AG09309 (cell line): ENCODE measurements around the gene TBC1D9B.

Experiments
- DNase-seq: peaks from one replicate; pipeline ENCODE4 v3.0.0-alpha.2; 2010; ENCODE audit warnings: low read depth
- H3K4me3 ChIP-seq: 2 replicates; pipeline ENCODE4 v1.5.1; 2011; ENCODE audit warnings: mild to moderate bottlenecking, low read depth, low read length, moderate library complexity; ENCODE audit not compliant: control insufficient read depth
- TF ChIP-seq, protein P1 (sequence below): IDR thresholded peaks from 2 replicates; pipeline ENCODE4 v1.5.1; 2011; ENCODE audit warnings: mild to moderate bottlenecking, low read depth, low read length, inconsistent platforms; ENCODE audit not compliant: insufficient read depth, control insufficient read depth; ENCODE audit errors: missing control alignments

Gene TBC1D9B

DNA sequence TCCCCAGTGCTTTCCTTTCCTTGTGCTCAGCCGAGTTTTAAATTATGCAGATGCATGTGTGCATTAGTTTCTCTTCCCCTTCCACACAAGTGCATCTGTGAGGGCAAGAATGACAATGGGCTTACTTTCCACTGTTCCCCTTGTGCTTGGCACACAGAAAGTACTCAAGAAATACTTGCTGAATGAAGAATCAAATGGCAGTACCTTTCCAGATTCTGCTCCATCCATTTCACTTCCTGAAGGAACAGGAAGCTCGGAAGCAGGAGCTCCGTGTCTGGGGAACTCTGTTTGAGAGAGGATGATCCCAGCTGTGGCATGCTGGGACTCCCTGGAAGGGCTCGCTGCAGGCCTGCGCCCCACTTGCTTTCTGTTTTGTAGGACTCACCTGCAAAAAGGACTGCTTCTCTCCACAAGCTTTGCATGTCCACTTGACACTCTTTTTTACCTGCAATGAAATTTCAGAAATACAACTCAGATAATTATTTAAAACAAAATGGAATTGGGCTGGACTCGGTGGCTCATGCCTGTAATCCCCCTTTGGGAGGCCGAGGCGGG lies 54.6 kb downstream of the TBC1D9B start:
- DNase-seq, result no peak
- no peak overlapping the region for H3K4me3 ChIP-seq
- TF ChIP-seq, protein P1, sequence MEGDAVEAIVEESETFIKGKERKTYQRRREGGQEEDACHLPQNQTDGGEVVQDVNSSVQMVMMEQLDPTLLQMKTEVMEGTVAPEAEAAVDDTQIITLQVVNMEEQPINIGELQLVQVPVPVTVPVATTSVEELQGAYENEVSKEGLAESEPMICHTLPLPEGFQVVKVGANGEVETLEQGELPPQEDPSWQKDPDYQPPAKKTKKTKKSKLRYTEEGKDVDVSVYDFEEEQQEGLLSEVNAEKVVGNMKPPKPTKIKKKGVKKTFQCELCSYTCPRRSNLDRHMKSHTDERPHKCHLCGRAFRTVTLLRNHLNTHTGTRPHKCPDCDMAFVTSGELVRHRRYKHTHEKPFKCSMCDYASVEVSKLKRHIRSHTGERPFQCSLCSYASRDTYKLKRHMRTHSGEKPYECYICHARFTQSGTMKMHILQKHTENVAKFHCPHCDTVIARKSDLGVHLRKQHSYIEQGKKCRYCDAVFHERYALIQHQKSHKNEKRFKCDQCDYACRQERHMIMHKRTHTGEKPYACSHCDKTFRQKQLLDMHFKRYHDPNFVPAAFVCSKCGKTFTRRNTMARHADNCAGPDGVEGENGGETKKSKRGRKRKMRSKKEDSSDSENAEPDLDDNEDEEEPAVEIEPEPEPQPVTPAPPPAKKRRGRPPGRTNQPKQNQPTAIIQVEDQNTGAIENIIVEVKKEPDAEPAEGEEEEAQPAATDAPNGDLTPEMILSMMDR, result no peak

DNA sequence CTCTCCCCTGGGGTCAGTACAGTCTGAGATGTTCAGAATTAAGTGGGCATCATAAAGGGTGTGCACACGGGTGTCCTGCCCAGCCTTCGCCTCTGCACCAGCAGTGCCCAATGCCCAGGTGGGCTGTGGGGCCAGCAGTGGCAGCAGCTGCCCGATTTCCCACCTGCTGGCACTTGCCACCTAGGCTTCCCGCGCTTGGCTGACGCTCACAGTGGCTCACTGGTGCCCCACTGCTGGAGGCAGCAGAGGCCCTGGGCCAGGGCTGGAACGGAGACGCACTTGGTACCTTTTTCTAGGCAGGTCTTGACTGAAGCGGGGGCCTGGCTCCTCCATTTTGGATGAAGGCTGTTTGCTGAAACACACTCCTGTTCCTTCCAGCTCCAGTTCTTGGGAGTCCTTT lies 66.1 kb downstream of the TBC1D9B start:
- TF ChIP-seq, protein P1, result no peak
- no peak overlapping the region for H3K4me3 ChIP-seq
- no peak for DNase-seq

DNA sequence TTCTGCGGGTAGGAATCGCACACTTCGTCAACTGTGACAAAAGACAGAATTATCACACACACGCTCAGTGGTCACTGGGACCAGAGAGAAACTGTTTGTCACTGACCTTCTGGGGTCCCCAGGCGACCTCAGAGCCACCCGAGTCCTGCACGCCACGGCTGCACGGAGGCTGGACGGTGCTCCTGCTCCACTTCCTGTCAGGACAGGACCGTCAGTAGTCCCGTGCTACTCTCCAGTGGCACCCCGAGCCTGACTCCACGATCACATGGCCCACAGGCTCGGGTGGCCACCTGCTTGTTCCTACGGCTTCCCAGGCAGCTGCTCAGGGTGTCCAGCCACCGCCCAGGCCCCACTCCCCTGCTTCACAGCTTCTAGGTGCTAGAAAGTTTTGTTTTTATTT lies 66.9 kb downstream of the TBC1D9B start:
- DNase-seq, result no peak
- H3K4me3 ChIP-seq, result no peak overlapping the region
- TF ChIP-seq, protein P1, result no peak

DNA sequence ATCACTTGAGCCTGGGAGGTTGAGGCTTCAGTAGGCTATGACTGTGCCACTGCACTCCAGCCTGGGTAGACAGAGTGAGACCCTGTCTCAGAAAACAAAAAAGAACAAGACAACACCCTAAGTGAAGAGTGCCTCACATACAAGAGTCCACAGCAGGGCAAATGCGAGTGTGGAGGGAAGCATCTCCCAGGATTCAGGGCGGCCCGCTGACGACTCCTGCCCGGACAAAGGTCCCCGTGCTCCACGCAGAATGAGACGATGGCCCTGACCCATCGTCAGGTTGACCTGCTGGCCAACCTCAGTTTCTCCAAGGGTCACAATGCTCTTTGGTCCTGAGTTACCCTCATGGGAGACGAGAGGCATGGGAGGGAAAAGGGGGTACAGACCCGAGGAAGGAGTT lies 67.4 kb downstream of the TBC1D9B start:
- DNase-seq, result no peak
- no peak overlapping the region for H3K4me3 ChIP-seq
- TF ChIP-seq, protein P1, result no peak

DNA sequence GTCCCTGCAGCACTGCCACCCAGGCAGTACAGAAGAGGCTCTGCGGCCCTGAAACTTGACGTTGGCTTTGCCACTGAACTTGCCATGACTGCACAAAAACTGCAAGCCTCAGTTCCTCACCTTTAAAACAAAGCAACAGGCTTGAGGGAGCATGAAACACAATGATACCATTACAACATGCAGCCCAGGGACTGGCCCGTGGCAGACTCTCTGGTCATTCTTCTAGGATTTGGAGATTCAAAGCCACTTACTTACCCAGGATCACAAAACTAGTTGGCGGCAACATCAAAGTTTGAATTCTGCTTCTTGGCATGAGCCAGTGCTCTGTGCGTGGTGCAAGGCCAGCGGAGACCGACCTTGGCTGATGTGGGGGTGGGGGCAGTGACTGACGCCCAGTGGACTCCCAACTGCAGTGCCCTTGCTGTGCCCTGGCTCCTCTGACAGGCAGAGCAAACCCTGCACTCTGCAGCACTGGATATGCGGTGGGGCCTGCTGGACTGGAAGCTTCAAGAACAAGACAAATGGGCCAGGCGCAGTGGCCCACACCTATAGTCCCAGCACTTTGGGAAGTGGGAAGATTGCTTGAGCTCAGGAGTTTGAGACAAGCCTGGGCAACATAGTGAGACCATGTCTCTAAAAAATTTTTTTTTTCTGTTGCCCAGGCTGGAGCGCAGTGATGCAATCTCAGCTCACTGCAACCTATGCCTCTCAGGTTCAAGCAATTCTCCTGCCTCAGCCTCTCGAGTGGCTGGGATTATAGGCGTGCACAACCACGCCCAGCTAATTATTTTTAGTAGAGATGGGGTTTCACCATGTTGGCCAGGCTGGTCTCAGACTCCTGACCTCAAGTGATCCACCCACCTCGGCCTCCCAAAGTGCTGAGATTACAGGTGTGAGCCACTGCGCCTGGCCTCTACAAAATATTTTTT lies 68.1 kb downstream of the TBC1D9B start:
- DNase-seq, result no peak
- TF ChIP-seq, protein P1, result no peak
- no peak overlapping the region for H3K4me3 ChIP-seq

DNA sequence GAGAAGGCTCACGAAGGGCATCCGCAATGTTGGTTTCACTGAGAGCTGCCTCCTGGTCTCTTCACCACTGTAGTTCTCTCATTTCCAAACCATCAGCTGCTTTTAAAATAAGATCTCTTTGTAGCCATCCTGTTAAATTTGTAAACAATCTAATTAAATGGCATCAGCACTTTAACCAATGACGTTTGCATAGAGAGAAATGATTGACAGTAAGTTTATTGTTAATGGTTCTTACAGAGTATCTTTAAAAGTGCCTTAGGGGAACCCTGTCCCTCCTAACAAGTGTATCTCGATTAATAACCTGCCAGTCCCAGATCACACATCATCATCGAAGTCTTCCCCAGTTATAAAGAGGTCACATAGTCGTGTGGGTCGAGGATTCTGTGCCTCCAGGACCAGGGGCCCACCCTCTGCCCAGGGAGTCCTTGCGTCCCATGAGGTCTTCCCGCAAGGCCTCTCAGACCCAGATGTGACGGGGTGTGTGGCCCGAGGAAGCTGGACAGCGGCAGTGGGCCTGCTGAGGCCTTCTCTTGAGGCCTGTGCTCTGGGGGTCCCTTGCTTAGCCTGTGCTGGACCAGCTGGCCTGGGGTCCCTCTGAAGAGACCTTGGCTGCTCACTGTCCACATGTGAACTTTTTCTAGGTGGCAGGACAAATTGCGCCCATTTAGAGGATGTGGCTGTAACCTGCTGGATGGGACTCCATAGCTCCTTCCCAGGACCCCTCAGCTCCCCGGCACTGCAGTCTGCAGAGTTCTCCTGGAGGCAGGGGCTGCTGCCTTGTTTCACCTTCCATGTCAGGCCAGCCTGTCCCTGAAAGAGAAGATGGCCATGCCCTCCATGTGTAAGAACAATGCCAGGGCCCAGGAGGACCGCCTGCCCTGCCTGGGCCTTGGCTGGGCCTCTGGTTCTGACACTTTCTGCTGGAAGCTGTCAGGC lies 70.4 kb downstream of the TBC1D9B start:
- no peak overlapping the region for H3K4me3 ChIP-seq
- TF ChIP-seq, protein P1, result no peak
- DNase-seq, result no peak
